Kasumi-1 (cell line): ENCODE data around the gene VWC2L.

ENCODE experiments used
- DNase-seq, 2 experiments: peaks; one replicate each; lab custom pipeline; 2025; lab: John Stamatoyannopoulos, UW

VWC2L gene

DNA sequence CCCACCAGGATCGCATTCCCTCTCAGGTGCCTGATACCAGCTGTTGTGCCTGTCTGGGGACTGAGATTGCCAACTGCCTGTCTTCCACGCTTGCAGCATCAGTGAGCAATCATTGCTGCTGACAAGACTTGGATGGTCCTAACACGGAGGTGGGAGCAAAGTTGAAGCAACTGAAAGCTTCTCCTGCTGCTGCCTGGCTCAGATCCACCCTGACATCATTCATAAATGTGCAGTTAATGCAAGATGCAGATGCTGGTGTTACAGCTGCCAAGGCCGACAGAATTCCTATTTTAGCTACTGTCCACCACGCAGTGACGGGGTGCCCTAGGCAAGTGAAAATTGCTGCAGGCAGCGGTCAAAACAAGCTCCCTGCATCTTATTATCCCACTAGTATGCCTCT lies 131.4 kb downstream of the VWC2L start:
- no peak for DNase-seq

DNA sequence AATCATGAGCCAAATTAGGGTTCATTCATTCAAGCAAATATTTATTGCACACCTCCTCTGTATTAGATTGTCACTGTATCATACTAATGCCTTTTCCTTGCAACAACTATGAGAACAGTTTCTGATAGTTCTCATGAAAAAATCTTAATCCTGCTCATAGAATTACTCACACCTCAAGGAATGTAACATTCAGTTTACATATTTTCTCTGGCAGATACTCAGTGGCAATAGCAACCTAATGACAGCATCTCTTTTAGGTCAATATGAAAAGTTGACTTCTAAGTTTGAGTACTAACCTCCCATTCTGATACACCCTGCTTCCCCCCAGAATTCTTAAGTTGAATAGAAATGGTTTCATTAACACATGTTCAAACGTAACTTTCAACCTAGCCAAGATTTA lies 132.0 kb downstream of the VWC2L start:
- no peak for DNase-seq

DNA sequence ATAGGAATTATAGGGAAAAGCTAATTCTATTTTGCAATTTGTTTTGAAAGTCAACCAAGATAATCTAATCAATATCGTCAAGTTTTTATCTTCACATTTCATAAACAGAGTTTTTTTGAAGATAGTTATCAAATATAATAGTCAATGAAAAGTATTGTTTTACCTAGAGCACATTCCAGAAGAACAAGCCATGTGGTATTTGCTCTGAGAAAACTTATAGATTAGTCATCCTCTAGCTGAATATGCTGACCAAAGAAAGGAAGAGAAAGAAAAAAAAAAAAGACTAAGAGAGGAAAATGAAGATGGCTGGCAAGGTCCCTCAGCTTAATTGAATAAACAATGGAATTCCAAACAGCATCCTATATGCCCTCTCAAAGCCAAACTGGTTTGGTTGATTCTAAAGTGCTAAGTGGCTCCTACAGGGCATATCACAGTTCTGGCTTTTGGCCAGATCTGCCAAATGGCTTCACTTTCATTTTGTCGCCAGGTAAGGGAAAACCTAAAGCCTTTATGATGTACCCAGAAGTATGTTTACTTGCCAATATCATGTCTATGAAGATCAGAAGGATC lies 132.6 kb downstream of the VWC2L start:
- DNase-seq, result no peak

DNA sequence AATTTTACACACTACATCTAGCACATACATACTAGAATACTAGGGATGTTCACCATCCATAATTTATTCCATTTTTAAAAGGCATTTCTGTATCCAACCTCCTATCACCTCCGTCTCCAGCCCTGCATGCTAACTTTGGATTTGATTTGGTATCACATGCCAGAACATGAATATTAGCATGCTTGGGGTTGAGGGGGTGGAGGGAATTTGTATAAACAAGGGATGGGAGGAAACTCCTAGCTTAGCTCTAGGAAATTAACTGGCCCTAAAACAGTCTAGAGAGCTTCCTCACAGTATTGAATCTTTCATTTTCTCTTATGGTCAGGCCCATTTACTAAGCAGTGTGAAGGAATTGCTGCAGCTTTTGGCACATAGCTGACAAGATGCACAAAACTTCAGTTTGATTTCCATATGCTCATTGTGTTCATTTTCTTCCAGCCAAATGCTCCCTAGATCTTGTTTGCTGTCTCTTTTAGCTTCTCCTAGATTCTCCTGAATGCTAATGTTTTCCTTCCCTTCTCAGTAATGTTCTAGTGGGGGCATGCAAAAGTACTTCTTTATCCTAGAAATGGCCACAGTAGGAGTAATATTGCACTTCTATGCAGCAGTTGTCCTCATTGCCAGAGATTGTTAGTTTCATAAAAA lies 135.2 kb downstream of the VWC2L start:
- DNase-seq, result no peak

DNA sequence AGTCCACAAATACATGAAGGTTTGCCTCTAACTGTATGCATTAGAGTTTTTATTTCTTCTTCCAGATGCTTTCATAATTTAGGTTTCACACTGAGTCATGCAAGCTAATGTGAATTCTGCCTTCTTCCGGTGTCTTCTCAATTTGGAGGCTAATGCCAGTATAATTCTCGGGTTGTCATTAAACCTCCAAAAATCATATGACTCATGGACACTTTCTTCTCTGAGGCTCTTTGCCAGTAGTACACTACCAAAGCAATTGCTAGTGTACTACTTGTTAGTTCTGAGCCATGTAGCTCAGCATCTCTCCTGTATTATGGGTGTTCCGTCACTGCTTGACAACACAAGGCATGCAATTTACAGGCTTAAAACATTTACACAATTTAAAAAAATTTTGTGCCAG lies 137.1 kb downstream of the VWC2L start:
- no peak for DNase-seq

DNA sequence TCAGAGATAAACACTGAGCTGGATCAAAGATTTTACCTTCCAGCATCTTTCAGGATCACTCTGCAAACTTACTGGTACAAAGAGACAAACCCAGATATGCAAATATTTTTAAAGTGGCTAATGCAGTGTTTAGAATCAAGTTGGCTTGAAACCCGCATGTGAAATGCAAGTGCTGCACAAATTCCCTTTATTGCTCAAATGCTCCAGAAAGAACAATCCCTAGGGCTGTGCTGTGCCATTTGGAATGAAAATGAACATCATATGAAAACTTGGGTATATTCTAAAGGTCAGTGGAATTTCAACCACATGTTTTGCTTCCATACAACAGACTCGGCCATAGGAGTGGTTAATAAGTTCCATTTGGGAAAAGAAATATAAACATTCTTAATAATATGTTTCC lies 139.1 kb downstream of the VWC2L start:
- DNase-seq, result no peak

DNA sequence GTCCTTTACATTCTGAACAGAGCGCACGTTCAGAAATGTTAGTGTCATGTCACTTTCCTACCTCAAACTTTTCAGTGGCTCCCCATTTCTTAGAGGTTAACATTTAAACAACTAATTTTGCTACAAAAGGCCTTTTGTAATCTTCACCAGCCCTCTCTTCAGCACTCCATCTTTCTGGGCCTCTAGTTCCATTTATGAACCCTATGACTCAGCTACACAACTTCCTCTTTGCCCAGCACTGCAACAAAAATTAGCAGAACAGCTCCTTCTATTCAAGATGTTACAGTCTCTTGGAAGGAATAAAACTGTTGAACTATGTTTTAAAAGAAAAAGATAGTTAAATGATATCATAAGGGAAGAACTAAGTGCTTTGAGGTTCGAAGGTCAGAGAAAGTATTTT lies 139.9 kb downstream of the VWC2L start:
- DNase-seq, result peak; percentile 63 to 73

DNA sequence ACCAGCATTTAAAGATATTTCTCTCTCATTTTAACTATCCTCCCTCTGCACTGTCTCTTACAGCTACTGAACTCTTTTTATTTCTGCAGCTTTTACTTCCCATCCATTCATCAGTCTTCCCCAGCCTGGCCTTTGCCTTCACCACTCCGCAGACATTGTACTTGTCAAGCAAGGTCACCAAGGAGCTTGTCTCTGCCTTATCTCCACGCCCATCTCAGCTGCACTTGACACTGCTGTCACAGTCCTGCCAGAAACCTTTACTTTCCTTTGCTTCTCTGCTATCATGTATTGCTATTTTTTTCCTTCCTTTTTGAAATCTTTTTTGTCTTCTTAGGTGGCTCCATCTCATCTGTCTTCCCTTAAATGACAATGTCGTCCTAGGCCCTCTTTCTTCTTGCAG lies 147.0 kb downstream of the VWC2L start:
- DNase-seq, result no peak

DNA sequence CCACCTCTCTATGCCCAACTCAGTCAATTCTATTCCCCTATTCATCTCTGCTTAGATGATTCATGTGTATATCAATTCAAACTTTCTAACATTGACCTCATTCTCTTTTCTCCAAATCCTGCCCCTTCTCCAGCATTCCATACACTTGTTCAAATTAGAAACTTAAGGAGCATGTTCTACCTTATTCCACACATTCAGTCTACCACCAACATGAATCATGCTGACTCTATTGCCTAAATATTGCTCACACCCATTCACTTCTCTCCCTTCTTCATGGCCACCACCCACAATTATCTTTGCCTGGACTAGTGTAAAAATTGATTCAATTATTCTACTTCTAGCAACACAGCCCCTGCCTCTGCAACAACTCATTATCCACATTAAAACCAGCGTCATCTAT lies 147.5 kb downstream of the VWC2L start:
- no peak for DNase-seq

DNA sequence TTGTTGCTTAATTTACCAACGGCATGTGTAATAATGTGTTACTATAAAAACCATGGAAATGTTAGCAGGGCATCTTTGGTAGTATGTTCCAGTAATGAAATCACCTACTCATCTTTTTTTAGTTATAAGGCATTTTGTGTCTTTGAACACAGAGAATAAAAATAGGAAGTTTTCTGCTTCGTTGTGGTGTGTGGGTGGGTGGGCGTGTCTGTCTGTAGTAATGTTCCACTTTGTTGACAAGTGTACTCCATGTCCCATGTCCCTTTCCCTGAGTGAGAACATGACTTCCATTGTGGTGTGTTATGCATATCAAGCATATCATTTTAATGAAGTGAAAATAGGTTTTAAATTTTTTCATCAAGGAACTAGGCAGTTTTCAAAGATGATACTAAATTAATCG lies 149.3 kb downstream of the VWC2L start:
- DNase-seq, result no peak

DNA sequence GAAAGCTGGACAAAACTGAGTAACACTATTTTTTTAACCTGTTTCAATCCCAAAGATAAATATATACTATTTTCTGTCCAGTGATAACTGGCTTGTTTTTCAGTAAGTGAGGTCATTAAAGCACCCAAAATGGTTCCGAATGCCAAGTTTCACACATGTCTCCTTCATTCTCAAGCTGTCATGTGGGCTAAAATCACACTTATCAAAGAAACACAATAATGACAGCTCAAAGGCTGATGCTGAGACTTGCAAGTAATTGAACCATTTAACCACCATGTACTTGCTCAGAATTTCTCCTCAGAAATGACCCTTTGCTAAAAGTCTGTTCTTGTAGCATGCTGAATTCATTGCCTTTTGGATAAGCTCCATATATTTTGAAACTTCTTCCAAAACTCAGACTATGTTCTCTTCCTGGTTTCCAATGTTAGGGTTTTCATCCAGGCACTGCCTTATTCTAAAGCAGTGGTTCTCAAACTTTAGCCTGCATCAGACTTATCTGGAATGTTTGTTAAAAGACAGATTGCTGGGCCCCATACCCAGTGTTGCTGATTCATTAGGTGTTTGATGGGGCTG lies 149.8 kb downstream of the VWC2L start:
- no peak for DNase-seq

DNA sequence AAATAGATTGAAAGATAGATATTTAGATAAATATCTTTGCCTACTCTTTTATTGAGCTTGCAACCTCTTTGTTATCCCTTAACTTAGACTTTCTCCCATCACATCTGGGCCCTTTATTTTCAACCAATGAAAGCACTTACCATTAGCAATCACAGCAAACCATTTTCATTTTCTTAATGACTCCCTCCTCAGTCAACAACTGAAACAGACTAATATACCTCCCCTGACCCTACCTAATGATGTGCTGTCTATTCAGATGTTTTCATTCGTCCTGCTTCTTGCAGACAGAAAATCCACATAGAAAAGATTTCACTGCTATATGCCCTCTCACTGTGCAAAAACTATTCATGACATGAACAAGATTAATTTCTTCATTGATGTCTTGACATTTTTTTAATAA lies 154.4 kb downstream of the VWC2L start:
- DNase-seq, result no peak

DNA sequence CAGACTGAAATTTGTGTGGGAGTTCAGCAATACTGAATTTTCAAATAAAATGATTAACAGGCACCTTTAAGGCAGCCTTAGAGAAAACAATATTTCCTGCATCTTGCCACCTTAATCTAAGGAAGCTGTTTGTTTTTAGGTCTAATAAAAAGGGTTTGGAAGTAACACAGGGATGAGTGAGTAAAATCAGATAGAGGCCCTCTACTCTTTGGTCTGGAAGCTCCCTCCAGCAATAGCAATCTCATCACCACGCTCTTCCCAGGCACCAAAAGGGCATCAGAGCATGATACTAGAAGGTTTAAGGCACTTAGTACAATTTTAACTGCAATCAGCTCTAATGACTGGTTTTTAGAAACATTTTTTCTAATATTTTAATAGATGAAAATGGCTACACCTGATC lies 155.6 kb downstream of the VWC2L start:
- no peak for DNase-seq

DNA sequence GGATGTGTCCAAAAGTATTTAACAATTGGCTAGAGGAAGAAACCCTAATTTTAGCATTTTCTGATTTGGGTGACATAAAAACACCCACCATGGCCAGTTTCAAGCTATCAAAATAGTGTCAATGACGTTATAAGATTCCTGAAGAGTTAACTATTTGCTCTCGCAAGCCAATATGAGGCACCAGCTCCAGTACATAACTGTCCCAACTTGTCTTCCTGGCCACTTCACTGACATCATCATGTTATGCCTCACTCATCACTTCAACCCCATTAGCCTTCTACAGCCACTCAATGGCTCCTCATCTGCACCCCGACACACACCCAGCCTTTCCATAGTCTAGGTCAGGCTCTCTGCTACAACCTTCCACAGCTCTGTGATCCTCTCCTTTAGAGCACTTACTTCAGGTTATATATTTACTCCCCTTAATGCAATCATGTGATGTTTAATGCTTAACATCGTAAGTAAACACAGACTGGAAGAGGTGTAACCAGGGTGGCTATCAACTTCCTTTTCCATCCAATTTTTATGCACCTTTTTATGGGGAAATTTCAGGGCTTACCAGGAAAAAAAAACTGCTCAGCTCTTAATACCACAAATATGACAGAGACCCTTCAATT lies 158.7 kb downstream of the VWC2L start:
- no peak for DNase-seq

DNA sequence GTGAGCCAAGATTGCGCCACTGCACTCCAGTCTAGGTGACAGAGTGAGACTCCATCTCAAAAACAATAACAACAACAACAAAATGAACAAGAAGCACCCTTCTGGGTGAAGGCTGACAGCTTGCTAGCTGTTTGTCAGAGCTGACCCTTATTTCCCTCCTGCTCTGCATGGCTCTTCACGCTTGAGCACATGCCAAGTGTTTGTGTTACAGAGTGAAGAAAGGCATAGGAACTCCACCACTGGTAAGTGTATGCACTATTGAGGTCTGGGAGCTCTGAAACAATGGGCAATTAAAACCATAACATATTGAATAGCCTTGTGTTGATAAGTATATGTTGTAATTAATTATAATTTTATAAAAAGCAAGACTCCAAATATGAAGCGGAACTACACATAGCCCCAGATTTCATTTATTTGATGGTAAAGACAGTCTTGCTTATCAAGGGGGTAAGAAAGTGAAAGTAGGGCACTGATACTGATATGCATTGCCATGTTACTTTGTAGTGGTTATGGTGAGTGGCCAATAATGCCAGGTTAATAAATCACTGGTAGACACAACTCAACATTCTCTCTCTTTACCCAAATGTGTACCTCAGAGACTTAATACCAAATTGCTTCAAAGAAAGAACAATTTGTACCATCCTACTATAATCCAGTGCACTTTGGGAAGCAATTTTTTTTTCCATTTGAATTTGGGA lies 163.4 kb downstream of the VWC2L start:
- DNase-seq, result no peak

DNA sequence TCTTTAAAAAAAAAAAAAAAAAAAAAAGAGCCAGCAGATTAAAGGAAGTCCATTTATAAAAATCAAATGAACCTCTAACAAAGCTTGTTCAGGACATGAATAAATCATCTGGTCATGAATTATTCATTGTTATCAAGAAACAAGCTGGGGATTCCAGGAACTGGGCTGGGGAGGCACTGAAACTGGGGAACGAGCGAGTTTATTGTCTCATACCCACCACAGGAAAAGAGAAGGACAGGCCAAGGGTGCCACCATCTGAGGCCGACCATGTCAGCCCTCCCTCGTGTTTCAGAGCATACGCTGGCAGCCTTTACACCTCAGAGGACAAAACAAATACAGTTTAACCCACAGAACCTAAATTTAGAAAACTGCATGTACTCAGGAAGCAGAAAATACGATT lies 164.2 kb downstream of the VWC2L start:
- DNase-seq, result no peak

DNA sequence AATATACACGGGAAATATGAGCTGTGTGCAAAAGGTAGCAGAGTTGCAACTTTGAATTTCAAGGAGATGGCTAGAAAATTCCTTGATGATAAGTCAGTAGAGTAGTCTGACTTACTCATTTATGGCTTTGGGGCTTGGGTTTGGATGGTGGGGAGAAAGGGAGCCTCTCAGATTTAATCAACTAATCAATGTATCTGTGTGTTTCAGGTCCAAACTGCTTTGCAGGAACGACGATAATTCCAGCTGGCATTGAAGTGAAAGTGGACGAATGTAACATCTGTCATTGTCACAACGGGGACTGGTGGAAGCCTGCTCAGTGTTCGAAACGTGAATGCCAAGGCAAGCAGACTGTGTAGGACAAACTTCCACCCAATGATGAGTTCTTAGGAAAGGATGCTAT lies 164.6 kb downstream of the VWC2L start:
- no peak for DNase-seq

DNA sequence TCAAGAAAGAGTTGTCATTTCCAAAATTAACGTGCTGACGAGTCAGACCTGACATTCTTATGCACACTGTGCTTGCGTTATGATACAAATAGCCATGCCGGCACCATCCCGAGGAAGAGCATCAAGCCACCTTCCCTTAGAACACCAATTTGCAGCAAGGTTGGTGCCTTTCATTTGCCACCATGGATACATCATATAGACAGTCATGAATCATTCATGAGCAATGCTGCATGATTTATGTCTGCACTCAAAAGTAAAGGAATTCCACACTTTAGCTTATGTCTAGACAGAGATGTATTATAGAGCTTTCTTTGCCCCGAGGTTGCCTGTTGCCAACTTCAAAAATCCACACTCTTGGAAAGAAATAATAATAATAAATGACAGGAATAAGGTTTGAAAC lies 166.9 kb downstream of the VWC2L start:
- no peak for DNase-seq

DNA sequence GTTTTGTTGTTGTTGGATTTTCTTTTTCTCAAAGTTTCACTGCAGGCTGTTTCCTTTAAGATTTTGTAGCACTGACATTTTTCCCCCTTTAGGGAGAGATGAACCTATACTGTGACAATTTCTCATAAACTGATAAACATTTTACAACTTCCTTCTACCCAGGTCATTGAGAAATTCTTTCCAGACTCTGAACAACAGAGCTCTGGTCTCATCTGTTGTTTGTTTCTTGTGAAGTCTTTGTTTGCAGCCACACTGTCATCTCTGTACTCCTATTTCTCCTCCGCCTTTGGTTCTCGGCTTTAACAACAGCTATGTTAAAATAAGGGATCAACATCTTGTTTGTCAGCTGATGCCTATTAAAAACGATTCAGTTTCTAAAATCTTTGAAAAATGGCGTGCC lies 167.6 kb downstream of the VWC2L start:
- DNase-seq, result no peak

DNA sequence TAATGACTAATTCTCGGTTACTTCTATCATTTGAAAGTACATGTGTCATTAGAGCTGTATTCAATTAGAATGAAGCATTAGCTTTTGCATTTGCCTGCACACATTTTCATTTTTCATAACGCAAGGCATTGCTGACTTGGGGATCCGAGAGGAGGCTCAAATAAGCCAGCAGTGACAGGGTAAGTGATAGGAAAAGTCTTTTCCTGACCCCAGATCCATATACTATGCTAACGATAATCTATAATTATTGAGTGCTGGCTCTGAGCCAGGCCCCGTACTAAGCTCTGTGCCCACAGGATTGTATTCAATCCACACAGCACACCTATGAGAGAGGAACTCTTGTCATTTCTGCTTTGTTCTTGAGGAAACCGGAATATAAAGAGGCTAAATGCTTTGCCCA lies 168.2 kb downstream of the VWC2L start:
- no peak for DNase-seq

DNA sequence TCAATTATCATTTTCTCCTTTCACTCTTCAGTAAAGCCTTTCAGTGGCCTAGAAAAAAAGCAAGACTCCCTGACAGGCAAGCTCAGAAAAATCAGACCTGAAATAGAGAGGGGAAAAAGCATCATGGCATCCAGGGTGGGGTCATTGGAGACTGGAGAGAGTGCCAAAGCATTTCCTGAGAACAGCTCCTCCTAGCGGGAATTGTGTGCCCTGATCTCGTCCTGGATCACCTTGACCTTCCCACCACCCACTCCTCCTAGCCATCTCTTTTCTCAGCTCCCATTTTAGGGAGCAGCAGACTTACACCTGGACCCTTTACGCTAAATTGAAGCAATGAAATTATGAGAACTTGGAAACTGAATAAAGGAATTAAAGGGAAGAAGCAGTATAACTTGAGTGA lies 176.6 kb downstream of the VWC2L start:
- no peak for DNase-seq

DNA sequence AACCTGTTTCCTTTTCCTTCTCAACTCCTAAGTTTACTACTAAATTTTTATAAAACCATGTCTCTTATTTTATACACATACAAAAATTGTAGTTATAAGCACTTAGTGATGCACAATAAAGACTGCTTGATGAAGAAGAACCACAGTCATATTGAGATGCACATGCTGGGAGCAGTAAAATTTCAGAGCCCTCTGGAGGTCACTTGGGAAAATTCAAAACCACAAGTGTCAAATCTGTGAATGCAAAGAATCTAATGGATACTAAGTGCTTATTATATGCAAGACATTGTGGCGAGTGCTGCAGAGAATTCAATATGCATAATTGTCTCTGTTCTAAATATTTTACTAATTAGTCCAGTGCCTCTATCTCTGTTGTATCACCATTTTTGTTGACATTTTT lies 180.5 kb downstream of the VWC2L start:
- no peak for DNase-seq

DNA sequence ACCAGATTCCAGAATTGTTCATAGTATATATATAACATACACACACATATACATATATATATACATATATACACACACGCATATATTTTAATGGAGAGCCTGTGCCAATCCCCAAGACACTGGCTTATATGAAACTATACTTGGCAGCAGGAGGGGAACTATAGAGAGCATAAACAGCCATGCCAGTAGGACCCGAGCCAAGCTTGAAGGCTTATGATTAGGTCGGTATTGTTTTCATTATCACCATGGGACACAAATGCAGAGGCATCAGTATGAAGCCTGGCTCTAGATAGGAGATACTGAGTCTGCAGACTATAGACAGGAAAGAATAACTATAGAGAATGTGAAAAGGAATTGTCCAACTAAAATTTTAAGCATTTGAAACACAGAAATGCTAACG lies 181.2 kb downstream of the VWC2L start:
- no peak for DNase-seq
